Sciatic nerve (tissue), 2 donors: Measurements from ENCODE around the gene PEAK3. TPM values are rescaled to one million over a fixed set of nuclear protein-coding genes. Genes with fewer than 3 reads are reported as not detected.

Experiments
- ATAC-seq: fragments of 200-7000 bp; cut with Tn5 transposase; one replicate; pipeline ENCODE4 v1.9.1; 2020; ENCODE audit warnings: mild to moderate bottlenecking, moderate library complexity
- DNase-seq: peaks from one replicate; pipeline ENCODE4 v3.0.0-alpha.2; 2020; ENCODE audit warnings: low spot score
- intact Hi-C: fragments of 100-400 bp; cut with DNase I; formaldehyde crosslinking; loops from one replicate; pipeline ENCODE4 v1.14.2; 2022
- total RNA-seq: library from RNA; stranded (reverse); fragmentation: NEBNext Ultra II Directional; extraction: Animal tissue kit (Norgen Biotek cat#: 25700); gene quantifications from one replicate; pipeline ENCODE4 v1.2.1, GENCODE V29; 2021
- donor health status: DM: no; HTN: no; CAD: no.
- donor health status: DM: no; HTN: no; CAD: no.

The PEAK3 gene
- total RNA-seq, 1 donor from 2014 or later = 0.71 TPM

- intact Hi-C loops = no loop called here
- DNase-seq (no peak), ATAC-seq (no peak)
These were observed 25.8 kb downstream of the PEAK3 start, which contains the start of gene JSRP1 for GRCh38 chr19:2255982-2256685. Gene JSRP1 (minus strand): TSS chr19:2256417. CDS start chr19:2255314, 1,103 bp downstream.

- DNase-seq = no peak
- no peak for ATAC-seq
- intact Hi-C loops = no loop called here
These were observed 26.7 kb downstream of the PEAK3 start for GRCh38 chr19:2255112-2255845.

- intact Hi-C loops = no loop called here
- ATAC-seq (no peak), DNase-seq (no peak)
These were observed 27.7 kb downstream of the PEAK3 start for GRCh38 chr19:2254064-2254872.

GRCh38 chr19:2253106-2254063 is 28.6 kb downstream of the PEAK3 start:
- ATAC-seq = no peak
- no peak for DNase-seq
- intact Hi-C loops = no loop called here

- no peak for ATAC-seq
- DNase-seq = no peak
- intact Hi-C loops = no loop called here
These were observed 29.2 kb downstream of the PEAK3 start for GRCh38 chr19:2252797-2253105.

GRCh38 chr19:2252055-2252796 is 29.7 kb downstream of the PEAK3 start:
- DNase-seq (no peak), ATAC-seq (no peak)
- intact Hi-C loops = no loop called here

GRCh38 chr19:2251106-2252054 is 30.6 kb downstream of the PEAK3 start:
- ATAC-seq (no peak), DNase-seq (no peak)
- intact Hi-C loops = no loop called here

GRCh38 chr19:2250766-2251105 is 31.2 kb downstream of the PEAK3 start:
- intact Hi-C loops = no loop called here
- DNase-seq = no peak
- ATAC-seq = no peak

- DNase-seq = no peak
- no peak for ATAC-seq
- intact Hi-C loops = no loop called here
These were observed 31.9 kb downstream of the PEAK3 start for GRCh38 chr19:2249880-2250765.

GRCh38 chr19:2249010-2249866 is 32.7 kb downstream of the PEAK3 start, which contains the start of gene AMH:
Gene AMH (plus strand): TSS chr19:2249323. CDS start chr19:2249333, 10 bp downstream.
- ATAC-seq = no peak

GRCh38 chr19:2248136-2249009 is 33.6 kb downstream of the PEAK3 start:
- DNase-seq (no peak), ATAC-seq (no peak)
- intact Hi-C loops = no loop called here

More at GRCh38 chr19:2249010-2249866, 32.7 kb downstream of the PEAK3 start, which contains the start of gene AMH:
- no peak for DNase-seq
- intact Hi-C loops = no loop called here

- no peak for ATAC-seq
- intact Hi-C loops = no loop called here
- DNase-seq = no peak
These were observed 34.4 kb downstream of the PEAK3 start for GRCh38 chr19:2247433-2248101.

- DNase-seq (no peak), ATAC-seq (peak; percentile 71)
- intact Hi-C loops = no loop called here
These were observed 35.1 kb downstream of the PEAK3 start for GRCh38 chr19:2246801-2247361.
